HEK293T (cell line): ENCODE measurements around the gene DHX34.
"Not testable (repeated sequence)": the region's sequence is repeated elsewhere in the genome, so short reads cannot be mapped to it uniquely, and the experiment has no call there.

Experiments used
- BHLHE40 ChIP-seq: fragments of 450-650 bp; IDR thresholded peaks from 2 replicates; pipeline ENCODE4 v1.6.1; 2016; ENCODE audit warnings: mild to moderate bottlenecking, moderate library complexity, borderline replicate concordance
- FOXA1 ChIP-seq: fragments of 450-650 bp; IDR thresholded peaks from 2 replicates; pipeline ENCODE4 v1.6.1; 2016; ENCODE audit warnings: mild to moderate bottlenecking
- FOXK2 ChIP-seq: fragments of 450-650 bp; IDR thresholded peaks from 2 replicates; pipeline ENCODE4 v1.6.1; 2016; ENCODE audit warnings: mild to moderate bottlenecking
- FOXM1 ChIP-seq: fragments of 450-650 bp; IDR thresholded peaks from 2 replicates; pipeline ENCODE4 v1.6.1; 2017; ENCODE audit warnings: mild to moderate bottlenecking, borderline replicate concordance
- NFRKB ChIP-seq: fragments of 450-650 bp; IDR thresholded peaks from 2 replicates; pipeline ENCODE4 v1.6.1; 2016; ENCODE audit warnings: mild to moderate bottlenecking, moderate library complexity
- PKNOX1 ChIP-seq: fragments of 450-650 bp; IDR thresholded peaks from 2 replicates; pipeline ENCODE4 v1.6.1; 2016
- SP1 ChIP-seq: fragments of 450-650 bp; IDR thresholded peaks from 2 replicates; pipeline ENCODE4 v1.6.1; 2017
- SUZ12 ChIP-seq: fragments of 450-650 bp; IDR thresholded peaks from 2 replicates; pipeline ENCODE4 v1.6.1; 2016; ENCODE audit warnings: mild to moderate bottlenecking
- ZNF384 ChIP-seq: fragments of 450-650 bp; IDR thresholded peaks from 2 replicates; pipeline ENCODE4 v1.6.1; 2016

GRCh38 chr19:47365455-47365854 is 16.3 kb downstream of the DHX34 start:
- not testable (repeated sequence) for TF ChIP-seq FOXM1, PKNOX1, ZNF384, BHLHE40, NFRKB, FOXK2, FOXA1, SP1, SUZ12
